Activated T-cell treated with anti-CD3 and anti-CD28 coated beads, Interleukin-2, amount 50 U/mL, for 4 hours (primary cell): Measurements from ENCODE around the gene TIMM17B. TPM values are rescaled to one million over a fixed set of nuclear protein-coding genes. Genes with fewer than 3 reads are reported as not detected.

Source experiments
- total RNA-seq, 3 donors: library from RNA; stranded (reverse); gene quantifications; one replicate each; pipeline ENCODE4 v1.2.1, GENCODE V29; 2021

Gene TIMM17B
- total RNA-seq, 3 donors from 2014 or later = 92.7 to 107 (median 102) TPM

Other genes starting within 250 kb of the TIMM17B start
- gene WAS, start 214.0 kb downstream of the TIMM17B start, total RNA-seq = 10 to 100 TPM; 83.3 to 86.5 (median 86.2) TPM
- 10 to 100 TPM; 21.2 to 25.5 (median 23.2) TPM for gene SUV39H1, start 201.0 kb downstream of the TIMM17B start, total RNA-seq
- gene GLOD5, start 136.0 kb downstream of the TIMM17B start, total RNA-seq = not detected
- under 1 TPM; 0.27 to 0.40 (median 0.33) TPM for gene GATA1, start 111.2 kb downstream of the TIMM17B start, total RNA-seq
- 10 to 100 TPM; 40.2 to 52.1 (median 44.2) TPM for gene HDAC6, start 95.7 kb downstream of the TIMM17B start, total RNA-seq
- under 1 TPM in 1 of 3 donors, not detected in 2; 0.37 TPM for gene ERAS, start 71.3 kb downstream of the TIMM17B start, total RNA-seq
- gene PCSK1N, start 62.2 kb downstream of the TIMM17B start, total RNA-seq = 1 to 10 TPM; 2.8 to 3.4 (median 2.9) TPM
- gene PQBP1, start 162 bp upstream of the TIMM17B start, total RNA-seq = 100 to 1,000 TPM; 130 to 147 (median 139) TPM
- 10 to 100 TPM; 23.1 to 31.5 (median 30.6) TPM for gene SLC35A2, start 13.9 kb upstream of the TIMM17B start, total RNA-seq
- gene PIM2, start 21.3 kb upstream of the TIMM17B start, total RNA-seq = 100 to 1,000 TPM; 197 to 279 (median 270) TPM
- 10 to 100 TPM; 55.5 to 65.2 (median 57.8) TPM for gene OTUD5, start 59.8 kb upstream of the TIMM17B start, total RNA-seq
- 1 to 10 TPM in 2 of 3 donors, under 1 TPM in 1; 0.71 to 1.1 (median 1.1) TPM for gene KCND1, start 74.1 kb upstream of the TIMM17B start, total RNA-seq
- gene GRIPAP1, start 104.5 kb upstream of the TIMM17B start, total RNA-seq = 10 to 100 TPM; 42.2 to 58.1 (median 44.1) TPM
- gene TFE3, start 145.6 kb upstream of the TIMM17B start, total RNA-seq = 10 to 100 TPM; 22.8 to 28.8 (median 23.4) TPM
- 1 to 10 TPM; 3.3 to 4.2 (median 4.0) TPM for gene CCDC120, start 161.2 kb upstream of the TIMM17B start, total RNA-seq
- gene PRAF2, start 176.2 kb upstream of the TIMM17B start, total RNA-seq = 10 to 100 TPM; 10.5 to 12.7 (median 11.4) TPM
- gene WDR45, start 182.1 kb upstream of the TIMM17B start, total RNA-seq = 10 to 100 TPM; 31.0 to 37.9 (median 36.5) TPM
- 10 to 100 TPM; 21.2 to 28.4 (median 24.6) TPM for gene GPKOW, start 226.0 kb upstream of the TIMM17B start, total RNA-seq